ENCODE results near the gene KLHL5.

- no peak for TF ChIP-seq CTCF (IDR thresholded peaks at IDR 0.05; ENCODE audit: poor library complexity, severe bottlenecking)
- no peak for TF ChIP-seq EP300 (conservative IDR thresholded peaks at IDR 0.05; ENCODE audit: poor library complexity, severe bottlenecking)
- TF ChIP-seq POLR2AphosphoS5 (IDR thresholded peaks at IDR 0.05), result no peak
- TF ChIP-seq SMC3 (conservative IDR thresholded peaks at IDR 0.05; ENCODE audit: poor library complexity), result no peak
- TF ChIP-seq EZH2 (IDR thresholded peaks at IDR 0.05; ENCODE audit: borderline replicate concordance, insufficient read depth, low read length, poor library complexity, severe bottlenecking), result no peak
- TF ChIP-seq TAF1 (IDR thresholded peaks at IDR 0.05; ENCODE audit: low read depth), result no peak
- TF ChIP-seq RAD21 (conservative IDR thresholded peaks at IDR 0.05), result no peak
These were observed 48.0 kb upstream of the KLHL5 start for GRCh38 chr4:39014028-39014427.

All from neural cell (in vitro differentiated cells).